Right lobe of liver (tissue), 6 donors: Measurements from ENCODE around the gene PIMREG. TPM values are rescaled to one million over a fixed set of nuclear protein-coding genes. Genes with fewer than 3 reads are reported as not detected.

Experiments used
- ATAC-seq, 4 donors: fragments of 200-7000 bp; cut with Tn5 transposase; one replicate each; pipeline ENCODE4 v1.9.1; 2020; ENCODE audit warnings: mild to moderate bottlenecking in 4 of 4, moderate library complexity in 4 of 4
- DNase-seq, 3 donors: peaks; one replicate each; pipeline ENCODE4 v3.0.0-alpha.2; 2020
- H3K27ac ChIP-seq, 3 donors: fragments of 200-600 bp; one replicate each; pipeline ENCODE4 v1.8.0; 2022
- H3K27me3 ChIP-seq, 2 donors: fragments of 200-600 bp; one replicate each; pipeline ENCODE4 v1.8.0; 2022
- H3K36me3 ChIP-seq, 4 donors: fragments of 200-600 bp; sonication (generic) in 1 of 4; one replicate each; pipeline versions ENCODE4 v1.5.1 to v1.8.0; 2017 to 2022; ENCODE audit warnings: control low read depth in 1 of 4
- H3K4me1 ChIP-seq, 4 donors: fragments of 200-600 bp; sonication (generic) in 1 of 4; one replicate each; pipeline versions ENCODE4 v1.5.1 to v1.8.0; 2017 to 2022; ENCODE audit warnings: control low read depth in 1 of 4
- H3K4me3 ChIP-seq, 3 donors: fragments of 200-600 bp; one replicate each; pipeline ENCODE4 v1.8.0; 2022
- H3K9me3 ChIP-seq, 4 donors: fragments of 200-600 bp; sonication (generic) in 1 of 4; one replicate each; pipeline versions ENCODE4 v1.5.1 to v1.8.0; 2017 to 2022; ENCODE audit warnings: control low read depth in 1 of 4
- CTCF ChIP-seq, 4 donors: fragments of 200-600 bp in 3 of 4; fragments of 450-650 bp in 1 of 4; IDR thresholded peaks; one replicate each; pipeline versions ENCODE4 v1.5.1 to v1.8.0; 2016 to 2022; ENCODE audit warnings: antibody characterized with exemption in 4 of 4, mild to moderate bottlenecking in 2 of 4
- POLR2A ChIP-seq: fragments of 450-650 bp; IDR thresholded peaks from one replicate; pipeline ENCODE4 v1.6.1; 2017; ENCODE audit warnings: antibody characterized with exemption, mild to moderate bottlenecking
- WGBS: methylation state at CpG from one replicate; pipeline ENCODE4 v1.1.6; 2018; ENCODE audit warnings: low coverage, low lambda C conversion rate; ENCODE audit not compliant: insufficient coverage; ENCODE audit errors: missing lambda C conversion rate; 5-methylcytosine and 5-hydroxymethylcytosine counted together
- intact Hi-C, 2 donors: fragments of 100-400 bp; cut with DNase I; formaldehyde crosslinking; loops; one replicate each; pipeline versions ENCODE4 v1.11.2 to v1.14.1; 2022
- total RNA-seq, 6 experiments: library from RNA; depleted of rRNA in 2 of 6; stranded (reverse); fragments of >200 nt in 2 of 6; fragmentation: NEBNext Ultra II Directional in 3 of 6; extraction: Animal tissue kit (Norgen Biotek cat#: 25700) in 3 of 6; gene quantifications; one replicate each; pipeline versions ENCODE4 v1.1.0 to v1.2.4, GENCODE V29; 2016 to 2023
- donor health status: DM: no; HTN: yes; CAD: no.
- donor health status: DM: no; HTN: no; CAD: no.
- donor health status: DM: no; HTN: no; CAD: no.
- donor health status: DM: no; HTN: yes; CAD: no.
- donor health status: DM: no; HTN: yes; CAD: no.

Gene PIMREG
- total RNA-seq, 6 experiments from 2014 or later, result 0.18 to 0.37 TPM; not detected in 4

GRCh38 chr17:6492892-6493674, 48.8 kb downstream of the PIMREG start:
- 65% methylated on average over 2 of the region's 4 CpGs for WGBS
- intact Hi-C loops, result no loop called here
- H3K27me3 ChIP-seq, result no peaks in the 10 kb centered on the region
- H3K36me3 ChIP-seq, result no peaks in the 10 kb centered on the region
- H3K27ac ChIP-seq, result no peak overlapping the region
- H3K4me1 ChIP-seq, result no peaks in the 10 kb centered on the region
- DNase-seq (no peak), ATAC-seq (peak in 3 of 4 donors; percentile 41 to 64 (median 59))
- H3K9me3 ChIP-seq, result no peaks in the 10 kb centered on the region
- H3K4me3 ChIP-seq, result no peak overlapping the region
- no peak for TF ChIP-seq CTCF (IDR thresholded peaks at IDR 0.05)
- no peak for TF ChIP-seq POLR2A

GRCh38 chr17:6494239-6494941, 50.1 kb downstream of the PIMREG start:
- peak in 1 of 4 donors; percentile 8 for ATAC-seq
- intact Hi-C loops, result no loop called here
- TF ChIP-seq POLR2A (no peak), CTCF (IDR thresholded peaks at IDR 0.05) (no peak)
- Histone ChIP-seq H3K36me3 (no peaks in the 10 kb centered on the region), H3K27ac (no peak overlapping the region), H3K4me3 (no peak overlapping the region), H3K9me3 (no peaks in the 10 kb centered on the region), H3K4me1 (no peaks in the 10 kb centered on the region), H3K27me3 (no peaks in the 10 kb centered on the region)
- DNase-seq, result no peak
- 63% methylated on average over 3 of the region's 5 CpGs for WGBS

DNA sequence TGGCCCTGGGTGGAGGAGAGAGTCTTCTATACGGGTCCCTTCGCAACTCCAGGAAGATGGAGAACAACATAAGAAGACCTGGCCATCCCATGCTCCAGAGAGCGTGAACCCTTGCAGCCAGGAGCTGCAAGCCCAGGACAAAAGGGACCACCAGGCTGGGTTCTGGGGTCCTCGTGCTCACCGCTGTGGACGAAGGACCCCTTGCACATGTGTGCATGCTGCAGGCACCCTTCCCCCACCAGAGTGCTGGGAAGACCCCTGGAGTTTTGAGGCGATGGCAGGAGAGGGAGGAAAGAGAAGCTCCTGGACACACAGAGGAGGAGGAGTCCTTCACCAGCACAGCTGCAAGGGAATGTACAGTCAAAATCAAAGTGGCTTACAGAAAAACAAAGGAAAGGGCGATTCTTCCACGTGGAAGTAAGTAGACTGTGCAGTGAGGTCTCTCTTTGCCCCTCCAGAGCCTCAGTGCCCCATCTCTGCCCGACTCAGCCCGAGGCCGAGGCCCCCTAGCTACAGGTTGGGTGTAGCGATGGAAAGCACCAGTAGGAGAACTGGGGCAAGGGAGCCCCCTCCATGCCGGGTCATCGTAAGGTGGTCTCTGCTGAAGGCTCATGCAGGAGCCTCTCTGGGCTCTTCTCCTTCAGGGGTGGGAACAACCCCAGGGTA, 51.3 kb downstream of the PIMREG start:
- Histone ChIP-seq H3K36me3 (no peaks in the 10 kb centered on the region), H3K27me3 (no peaks in the 10 kb centered on the region), H3K4me3 (no peak overlapping the region), H3K4me1 (no peaks in the 10 kb centered on the region), H3K9me3 (no peaks in the 10 kb centered on the region), H3K27ac (no peak overlapping the region)
- DNase-seq (no peak), ATAC-seq (no peak)
- WGBS, result 29% methylated on average over 5 of the region's 15 CpGs
- intact Hi-C loops, result no loop called here
- TF ChIP-seq POLR2A (no peak), CTCF (IDR thresholded peaks at IDR 0.05) (no peak)

DNA sequence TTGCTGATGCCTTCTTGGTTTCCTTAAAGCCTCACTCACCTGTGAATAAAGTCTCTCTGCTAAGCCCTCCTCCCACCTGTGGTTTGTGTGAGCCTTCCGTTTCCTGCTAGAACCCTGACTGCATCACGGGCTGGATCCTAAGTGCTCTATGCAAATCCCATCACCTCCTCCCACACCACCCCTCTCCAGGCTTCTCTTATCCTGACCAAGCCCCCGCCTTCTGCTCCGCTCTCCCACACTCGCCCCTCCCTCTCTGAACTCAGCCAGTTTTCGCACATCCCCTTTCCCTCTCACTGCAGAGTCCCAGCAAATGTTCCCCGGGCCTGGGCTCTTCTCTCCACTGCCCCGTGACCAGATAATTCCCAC, 51.8 kb downstream of the PIMREG start:
- Histone ChIP-seq H3K27ac (no peak overlapping the region), H3K27me3 (no peaks in the 10 kb centered on the region), H3K4me1 (no peaks in the 10 kb centered on the region), H3K36me3 (no peaks in the 10 kb centered on the region), H3K9me3 (no peaks in the 10 kb centered on the region), H3K4me3 (no peak overlapping the region)
- peak in 1 of 3 donors; percentile 32 for DNase-seq
- TF ChIP-seq CTCF (IDR thresholded peaks at IDR 0.05), result no peak
- no peak for TF ChIP-seq POLR2A
- 17% methylated on average over 8 of the region's 8 CpGs for WGBS
- peak; percentile 28 to 60 (median 42) for ATAC-seq
- intact Hi-C loops, result no loop called here
